T-helper 1 cell treated with Interleukin-12 subunit alpha and Interleukin-12 subunit beta and Interleukin-4 antibody, amounts not matched to agents 30 ng/mL and 1 ng/mL, for 36 hours (primary cell): ENCODE results near the gene RAPGEF4. TPM values are rescaled to one million over a fixed set of nuclear protein-coding genes. Genes with fewer than 3 reads are reported as not detected.

Experiments
- intact Hi-C: fragments of 100-400 bp; cut with micrococcal nuclease; formaldehyde crosslinking; loops from one replicate; pipeline ENCODE4 v1.15.1; 2024
- total RNA-seq: library from RNA; stranded (reverse); gene quantifications from 2 replicates; pipeline ENCODE4 v1.2.3, GENCODE V29; 2022

The RAPGEF4 gene
- total RNA-seq, 1 donor from 2014 or later = 1.0 TPM

DNA sequence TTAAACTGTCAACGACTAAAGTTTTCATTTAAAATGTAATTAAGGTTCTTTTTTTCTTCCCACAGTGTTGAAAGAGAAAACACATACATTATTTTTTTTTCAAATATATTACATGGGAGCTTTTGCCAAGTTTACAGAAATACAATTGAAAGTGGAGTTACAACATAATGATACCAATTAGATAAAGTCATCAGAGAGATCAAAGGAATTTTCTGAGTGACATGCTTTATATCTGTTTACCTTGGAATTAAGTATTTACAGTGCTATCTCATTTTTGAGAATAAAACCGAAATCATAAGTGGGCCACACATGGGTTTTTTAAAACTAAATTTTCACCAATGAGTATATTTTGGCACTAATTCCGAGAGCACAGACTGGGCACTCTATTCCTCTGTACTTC is 165.2 kb downstream of the RAPGEF4 start:
- intact Hi-C loops = no loop called here

DNA sequence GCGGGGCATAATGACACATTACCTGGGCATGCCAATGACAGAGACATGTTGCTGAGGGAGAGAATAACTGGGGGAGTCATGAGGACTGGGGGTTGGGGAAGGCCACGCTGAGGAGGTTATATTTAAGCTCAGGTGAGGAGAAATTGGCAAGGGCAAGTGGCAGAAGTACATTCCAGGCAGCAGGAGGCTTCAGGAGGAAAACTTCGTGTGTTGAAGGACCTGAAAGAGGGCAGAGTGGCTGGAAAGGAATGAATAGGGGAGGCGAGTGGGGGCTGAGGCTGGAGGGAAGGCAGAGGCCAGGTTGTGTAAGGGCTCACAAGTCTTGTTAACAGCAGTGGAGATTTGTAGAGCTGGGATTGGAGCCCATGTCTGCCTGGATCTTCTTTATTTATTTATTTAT is 166.3 kb downstream of the RAPGEF4 start:
- intact Hi-C loops = no loop called here

DNA sequence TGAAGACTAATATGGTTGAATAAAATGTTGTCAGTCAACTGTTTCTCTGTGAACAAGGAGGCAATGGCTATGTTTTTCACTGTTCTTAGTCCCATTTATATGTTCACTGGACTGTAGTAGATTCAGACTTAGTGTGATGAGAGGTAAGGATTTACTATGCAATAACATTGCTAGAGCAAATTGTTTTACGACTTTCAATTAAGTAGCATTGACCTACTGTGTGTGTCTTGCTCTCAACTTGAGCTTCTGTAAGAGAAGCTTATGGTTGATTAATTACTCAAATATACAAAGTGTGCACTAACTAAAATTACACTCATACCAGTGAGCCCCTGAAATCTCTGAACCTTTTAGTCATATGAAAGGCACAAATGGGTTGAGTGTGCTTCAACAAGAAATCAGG is 168.6 kb downstream of the RAPGEF4 start:
- intact Hi-C loops = no loop called here

DNA sequence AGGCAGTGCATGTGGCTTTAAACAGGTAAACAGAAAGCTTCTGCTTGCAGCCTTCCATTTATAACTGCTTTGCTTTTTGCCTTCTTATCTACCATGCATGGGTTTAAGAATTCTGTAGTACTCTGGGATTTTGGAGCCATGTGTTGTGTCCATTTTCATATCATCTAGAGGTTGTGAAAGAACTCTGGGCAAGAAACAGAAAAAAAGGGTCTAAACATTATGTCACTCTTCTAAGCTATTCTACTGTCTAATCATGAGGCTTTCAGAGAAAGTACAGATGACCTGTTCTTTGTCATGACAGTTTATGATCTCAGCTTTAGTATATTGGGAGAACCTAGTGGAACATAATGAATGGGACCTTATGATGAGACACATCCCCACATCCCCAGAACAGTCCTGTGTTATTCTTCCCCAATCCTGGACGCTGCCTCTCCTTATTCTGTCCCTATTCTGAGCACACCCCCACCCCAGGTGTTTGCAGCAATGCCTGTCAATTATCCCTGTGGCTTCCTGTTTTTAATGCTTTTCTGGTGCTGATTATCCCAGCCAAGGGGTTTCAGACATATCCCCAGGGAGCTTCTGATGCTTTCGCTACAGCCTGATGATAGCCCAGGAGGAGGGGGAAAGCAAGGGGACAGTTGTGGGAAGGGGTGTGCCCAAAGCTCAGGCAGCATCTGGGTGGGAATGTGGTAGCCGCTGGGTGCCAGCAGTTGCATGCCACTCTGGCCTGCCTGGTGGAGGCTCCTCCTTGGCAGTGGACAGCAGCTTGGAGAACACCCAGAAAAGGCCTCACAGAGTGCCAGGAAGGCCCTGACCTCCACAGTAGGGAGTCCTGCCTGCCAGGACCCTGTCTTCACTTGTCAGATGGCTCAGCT is 170.5 kb downstream of the RAPGEF4 start:
- intact Hi-C loops = no loop called here

DNA sequence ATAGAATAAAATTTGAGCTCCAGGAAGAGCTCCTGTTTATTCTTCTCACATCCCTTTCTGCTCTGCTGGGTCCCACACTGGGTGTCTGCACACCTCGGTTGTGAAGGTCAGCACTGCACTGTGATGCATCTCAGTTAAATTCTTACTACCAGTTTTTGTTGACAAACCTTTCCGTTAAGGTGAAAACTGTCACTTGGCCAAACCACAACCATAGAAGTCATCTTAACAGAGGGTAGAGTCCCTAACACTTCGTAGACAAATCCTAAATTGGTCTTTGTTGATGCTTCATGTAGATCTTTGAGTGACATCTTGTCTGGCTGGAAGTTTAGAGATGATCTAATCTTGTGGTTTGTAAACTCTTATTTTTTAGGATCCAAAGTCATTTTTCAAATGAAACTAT is 172.6 kb downstream of the RAPGEF4 start:
- intact Hi-C loops = no loop called here

DNA sequence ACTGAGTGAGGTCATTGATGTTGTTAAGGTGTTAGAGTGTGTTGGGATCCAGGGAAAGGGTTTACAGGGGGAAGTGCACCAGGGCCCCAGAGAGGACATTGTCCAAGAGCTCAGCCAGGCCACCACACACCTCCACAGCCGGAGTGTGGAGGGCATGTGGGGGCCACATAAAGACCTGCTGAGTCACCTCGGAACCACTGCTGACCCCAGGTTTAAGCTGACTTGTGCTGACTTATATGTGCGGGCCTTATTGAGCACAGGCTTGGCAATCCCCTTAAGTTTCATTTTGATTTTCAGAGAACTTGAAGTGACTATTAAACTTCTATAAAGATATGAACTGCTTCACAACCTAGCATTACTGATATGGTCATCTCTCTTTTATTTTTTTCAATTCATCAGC is 173.8 kb downstream of the RAPGEF4 start:
- intact Hi-C loops = no loop called here

DNA sequence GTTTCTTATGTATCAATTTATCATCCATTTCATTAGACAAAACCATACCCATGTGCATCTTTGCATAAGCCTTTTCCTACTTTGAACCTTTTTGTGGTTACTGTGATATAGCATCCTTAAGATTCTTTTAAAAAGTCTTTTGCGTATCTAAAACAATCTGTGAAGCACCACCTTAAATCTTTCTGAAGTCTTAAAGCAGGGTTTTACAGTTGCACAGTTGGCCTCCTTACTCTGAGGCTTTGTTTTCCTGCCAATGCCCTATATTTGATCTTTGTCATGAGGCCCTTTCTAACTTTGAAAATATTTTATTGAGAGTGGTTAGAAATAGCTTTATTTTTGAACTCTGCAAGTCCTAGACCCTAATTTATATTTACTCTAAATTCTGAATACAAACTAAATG is 176.6 kb downstream of the RAPGEF4 start:
- intact Hi-C loops = no loop called here

DNA sequence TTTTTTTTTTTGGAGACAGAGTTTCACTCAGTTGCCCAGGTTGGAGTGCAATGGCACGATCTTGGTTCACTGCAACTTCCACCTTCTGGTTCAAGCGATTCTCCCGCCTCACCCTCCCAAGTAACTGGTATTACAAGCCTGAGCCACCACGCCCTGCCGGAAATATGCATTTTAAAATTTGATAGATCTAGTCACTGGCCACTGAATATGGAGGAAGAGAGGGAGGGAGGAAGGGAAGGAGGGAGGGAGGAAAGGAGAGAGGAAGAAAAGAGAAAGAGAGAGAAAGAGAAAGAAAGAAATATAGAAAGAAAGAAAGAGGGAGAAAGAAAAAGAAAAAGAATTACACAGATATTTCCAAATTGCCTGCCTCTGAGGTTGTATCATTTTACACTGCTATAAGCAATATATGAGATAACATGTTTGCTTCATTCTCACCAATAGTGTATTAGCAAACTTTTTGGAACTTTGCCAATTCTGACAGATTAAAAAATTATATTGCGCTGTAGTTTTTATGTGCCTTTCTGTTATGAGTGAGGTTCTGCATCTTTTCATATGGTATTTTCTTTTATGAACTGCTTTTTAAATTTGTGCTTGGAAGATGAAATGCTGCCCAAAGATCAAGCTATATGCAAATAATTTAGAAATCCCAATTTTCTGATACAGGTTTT is 178.8 kb downstream of the RAPGEF4 start:
- intact Hi-C loops = no loop called here

DNA sequence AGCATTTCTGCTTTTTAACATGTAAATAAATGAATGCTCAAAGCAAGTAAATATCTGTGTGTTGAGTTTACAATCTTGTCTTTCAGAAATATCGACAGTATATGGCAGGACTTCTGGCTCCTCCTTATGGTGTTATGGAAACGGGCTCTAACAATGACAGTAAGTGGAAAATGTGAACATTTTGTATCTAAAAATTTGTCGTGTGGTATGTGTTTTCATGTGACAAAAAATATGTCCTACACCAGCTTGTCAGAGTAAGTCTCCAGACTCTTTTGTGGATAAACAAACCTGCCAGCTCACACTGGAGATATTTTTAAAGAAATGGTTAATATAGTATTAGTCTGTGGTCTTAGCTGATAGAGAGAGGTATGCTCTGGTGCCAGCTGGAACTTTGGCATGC is 182.1 kb downstream of the RAPGEF4 start:
- intact Hi-C loops = no loop called here

DNA sequence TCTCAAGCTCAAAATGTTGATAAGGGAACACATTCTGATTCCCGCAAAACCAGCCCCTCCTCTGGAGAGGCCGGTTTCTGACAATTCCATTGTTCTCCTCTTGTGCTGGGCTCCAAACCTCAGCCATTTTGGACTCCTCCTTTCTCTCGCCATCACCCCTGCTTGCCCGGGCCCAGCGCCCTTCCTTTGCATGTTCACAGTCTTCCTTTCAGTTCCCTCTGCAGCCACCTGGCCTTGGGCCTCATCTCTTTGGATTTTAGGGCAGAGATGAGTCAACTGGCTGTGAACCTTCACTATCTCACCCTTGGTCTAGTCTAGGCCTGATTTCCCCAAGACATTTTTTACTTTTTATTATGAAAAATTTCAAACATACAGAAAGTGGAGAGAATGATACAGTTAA is 184.1 kb downstream of the RAPGEF4 start:
- intact Hi-C loops = no loop called here

DNA sequence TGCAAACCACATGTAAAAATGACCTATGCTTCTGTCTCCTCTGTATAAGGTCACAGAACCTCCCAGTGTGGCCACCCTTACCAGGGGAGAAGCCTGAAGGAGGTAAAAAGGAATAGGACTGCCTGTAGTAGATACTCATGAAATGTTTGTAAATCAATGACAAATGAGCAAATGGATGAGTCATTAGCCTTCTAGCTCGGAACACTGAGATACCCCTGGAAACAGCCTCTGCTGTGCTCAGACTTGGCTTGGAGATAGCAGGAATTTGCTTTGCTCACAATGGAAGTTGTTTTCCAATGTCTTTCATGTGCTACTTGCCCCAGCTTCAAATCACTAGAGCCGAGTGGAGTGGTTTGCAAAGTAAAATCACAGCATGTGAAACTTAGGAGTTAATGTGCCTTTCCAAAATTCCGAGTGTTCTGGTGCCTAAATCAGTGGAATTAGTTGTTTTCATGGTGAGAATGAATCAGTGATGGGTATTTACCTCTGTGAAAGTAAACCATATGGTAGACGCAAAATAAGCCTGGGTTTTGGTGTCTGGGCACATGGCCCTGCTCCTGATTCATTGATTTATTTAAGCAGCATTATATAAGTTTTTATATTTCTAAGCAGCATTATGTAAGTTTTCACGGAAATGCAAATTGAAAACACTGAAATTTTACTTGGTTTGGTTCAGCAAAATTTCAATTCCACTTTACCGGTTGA is 186.0 kb downstream of the RAPGEF4 start:
- intact Hi-C loops = no loop called here

DNA sequence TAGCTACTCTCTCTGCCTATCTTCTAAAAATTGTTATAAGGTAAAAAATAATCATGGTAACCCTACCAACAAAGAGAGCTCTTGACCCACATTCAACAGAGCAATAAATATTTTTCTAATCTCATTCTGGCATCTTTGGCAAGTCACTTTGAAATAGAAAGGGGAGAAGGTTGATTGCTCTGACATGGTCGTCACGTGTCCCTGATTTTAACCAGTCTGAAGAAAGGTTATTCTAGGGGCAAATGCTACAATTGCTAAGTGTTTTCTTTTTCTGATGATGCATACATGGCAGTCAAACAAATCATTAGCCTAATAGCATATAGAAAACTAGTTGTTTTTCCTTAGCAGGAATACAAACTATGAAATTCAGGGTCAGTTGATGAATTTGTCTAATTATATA is 186.7 kb downstream of the RAPGEF4 start:
- intact Hi-C loops = no loop called here

DNA sequence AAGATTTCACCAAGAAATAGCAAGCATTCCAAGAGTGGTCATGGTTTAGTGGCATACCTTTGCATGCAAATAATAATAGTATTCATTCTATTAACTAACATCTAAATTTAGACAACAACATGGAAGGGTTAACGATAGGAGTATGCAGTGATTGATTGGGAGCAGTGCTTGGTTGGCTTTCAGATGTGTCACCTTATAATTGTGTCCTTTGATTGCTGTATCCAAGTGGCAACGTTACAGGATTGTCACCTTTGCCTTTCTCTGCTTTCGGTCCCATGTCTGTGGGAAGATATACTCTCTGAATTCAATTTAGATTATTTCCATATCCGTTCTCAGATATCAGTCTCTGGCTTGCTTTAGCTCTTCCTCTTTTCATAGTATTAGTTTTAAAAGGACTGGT is 187.2 kb downstream of the RAPGEF4 start:
- intact Hi-C loops = no loop called here

DNA sequence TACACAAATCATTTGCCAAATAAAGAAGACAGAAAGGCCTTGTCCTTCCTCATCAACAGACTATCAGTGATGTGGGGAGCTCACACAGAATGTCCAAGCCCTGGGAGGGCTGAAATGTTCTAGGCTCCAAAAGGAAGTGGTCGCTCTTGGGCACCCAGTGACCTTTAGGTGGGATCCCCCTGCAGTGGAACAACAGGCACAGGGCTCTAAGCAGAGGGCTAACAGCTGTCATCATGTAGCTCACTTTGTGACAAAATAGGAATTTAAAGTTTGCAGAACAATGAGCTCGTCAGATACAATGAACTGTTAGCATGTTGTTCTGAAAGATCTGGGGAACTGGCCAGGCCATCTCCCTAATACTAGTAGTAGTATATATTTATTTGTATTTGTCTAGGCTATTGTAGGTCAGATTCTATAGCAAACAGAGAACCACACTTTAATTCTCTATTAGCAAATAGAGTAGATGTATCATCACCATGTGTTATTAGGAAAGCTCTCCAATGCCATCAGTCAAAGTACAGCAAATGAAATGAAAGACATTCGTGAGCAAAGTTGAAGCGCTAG is 188.5 kb downstream of the RAPGEF4 start:
- intact Hi-C loops = no loop called here

DNA sequence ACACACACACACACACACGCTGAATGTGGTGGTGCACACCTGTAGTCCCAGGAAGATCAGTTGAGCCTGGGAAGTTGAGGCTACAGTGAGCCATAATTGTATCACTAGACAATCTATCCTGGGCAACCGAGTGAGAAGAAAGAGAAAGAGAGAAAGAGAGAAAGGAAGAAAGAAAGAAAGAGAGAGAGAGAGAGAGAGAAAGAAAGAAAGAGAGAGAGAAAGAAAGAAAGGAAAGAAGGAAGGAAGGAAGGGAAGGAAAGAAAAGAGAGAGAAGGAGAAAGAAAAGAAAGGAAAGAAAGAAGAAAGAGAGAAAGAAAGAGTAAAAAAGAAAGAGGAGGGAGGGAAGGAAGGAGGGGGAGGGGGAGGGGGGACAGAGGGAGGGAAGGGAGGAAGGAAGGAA is 190.0 kb downstream of the RAPGEF4 start:
- intact Hi-C loops = no loop called here

DNA sequence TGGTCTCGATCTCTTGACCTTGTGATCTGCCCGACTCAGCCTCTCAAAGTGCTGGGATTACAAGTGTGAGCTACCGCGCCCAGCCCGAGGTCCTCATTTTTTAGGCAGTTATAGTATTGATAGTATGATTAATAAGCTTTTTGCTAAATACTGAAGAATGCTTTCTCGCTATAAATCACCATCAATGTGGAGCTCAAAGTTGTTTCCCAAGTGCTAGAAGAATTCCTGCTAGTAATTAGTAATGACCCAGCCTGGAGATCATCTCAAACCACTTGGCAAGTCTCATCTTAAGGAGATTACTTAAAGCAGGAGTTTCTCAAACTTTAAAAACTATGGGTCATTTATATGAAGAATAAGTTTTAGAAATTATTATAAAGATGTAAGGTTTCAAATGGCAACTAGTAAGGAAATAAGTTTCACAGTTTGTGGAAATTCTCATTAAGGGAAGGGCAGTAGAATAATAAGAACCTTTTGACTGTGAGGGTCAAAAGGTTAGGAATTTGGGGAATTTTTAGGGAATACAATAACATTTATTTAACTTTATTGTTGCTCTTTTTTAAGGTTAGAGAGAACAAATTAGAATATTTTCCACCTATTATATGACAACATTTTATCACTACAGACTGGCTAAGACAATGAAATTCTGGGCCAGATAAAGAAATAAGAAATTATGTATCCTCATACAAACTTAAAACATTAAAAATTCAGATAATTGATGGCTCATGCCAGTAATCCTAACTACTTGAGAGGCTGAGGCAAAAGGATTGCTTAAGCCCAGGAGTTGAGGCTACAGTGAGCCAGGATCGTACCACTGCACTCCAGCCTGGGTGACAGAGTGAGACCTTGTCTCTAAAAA is 191.4 kb downstream of the RAPGEF4 start:
- intact Hi-C loops = no loop called here

DNA sequence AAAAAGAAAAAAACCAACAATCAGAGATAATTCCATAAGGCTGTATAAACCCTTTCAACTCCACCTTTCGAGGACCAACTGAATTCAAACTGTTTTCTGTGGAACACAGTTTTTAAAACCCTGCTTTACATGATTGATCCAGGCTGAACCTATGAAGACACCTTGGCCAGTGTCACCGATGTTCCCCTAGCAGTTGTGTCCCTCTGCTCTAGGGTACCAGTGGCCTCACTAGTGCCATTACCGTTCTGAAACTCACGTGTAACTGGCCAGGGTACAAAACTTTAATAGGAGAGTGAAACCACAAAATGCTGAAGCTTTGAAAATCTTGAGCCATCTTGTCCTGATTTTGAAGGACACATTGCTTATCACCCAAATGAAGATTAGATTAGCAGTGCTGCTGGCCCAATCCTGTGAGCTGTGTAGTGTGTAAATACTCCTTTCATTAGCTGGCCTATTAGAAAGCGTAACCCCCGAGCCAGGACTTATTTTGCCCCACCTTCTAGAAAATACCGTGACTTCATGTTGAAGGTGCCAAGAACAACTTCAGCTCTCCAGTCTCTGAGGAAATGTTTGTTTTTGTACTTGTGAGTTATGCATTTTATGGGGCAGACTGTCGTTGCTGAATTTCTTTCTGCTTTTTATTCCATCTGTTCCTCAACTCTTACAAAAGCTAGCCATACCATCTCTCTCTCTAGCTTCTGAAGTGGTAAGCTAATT is 192.2 kb downstream of the RAPGEF4 start:
- intact Hi-C loops = no loop called here

DNA sequence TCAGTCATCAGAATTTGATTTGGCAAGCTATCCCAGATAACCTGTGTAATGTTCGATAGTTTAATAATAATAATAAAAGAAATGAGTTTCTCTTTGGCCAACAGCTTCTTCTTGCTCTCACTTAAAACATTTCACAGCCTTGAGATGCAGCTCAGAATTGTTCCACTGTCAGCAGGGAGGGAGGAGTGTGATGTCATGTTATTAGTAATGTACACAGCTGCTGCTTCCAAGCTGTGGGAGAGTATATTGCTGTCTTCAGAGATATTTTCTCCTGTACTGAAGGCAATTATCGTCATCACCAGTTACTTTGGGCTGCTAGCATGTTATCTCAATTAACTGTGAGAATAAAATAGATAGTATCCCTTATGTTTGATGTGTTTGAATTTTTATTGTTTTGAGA is 193.1 kb downstream of the RAPGEF4 start:
- intact Hi-C loops = no loop called here

DNA sequence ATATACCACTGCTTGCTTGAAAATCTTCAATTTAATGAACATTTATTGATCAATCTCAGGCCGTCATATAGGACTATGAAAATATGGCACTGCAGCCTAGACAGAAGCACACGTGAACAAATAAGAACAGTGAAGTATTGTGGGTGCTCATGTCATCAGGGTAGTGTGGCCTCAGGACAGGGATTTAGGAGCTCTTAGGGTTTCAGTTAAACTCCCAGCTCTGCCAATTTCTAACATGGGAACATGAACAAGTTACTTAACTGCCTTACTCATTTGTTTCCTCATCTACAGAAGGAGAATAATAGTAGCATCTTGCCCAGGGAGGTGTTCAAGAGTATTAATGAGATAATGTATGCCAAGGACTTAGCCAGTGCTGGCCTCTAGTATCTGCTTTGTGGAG is 194.0 kb downstream of the RAPGEF4 start:
- intact Hi-C loops = loop anchor here (5.0 kb wide), 1 partner anchor 757 kb away; no protein-coding TSS in a partner anchor

DNA sequence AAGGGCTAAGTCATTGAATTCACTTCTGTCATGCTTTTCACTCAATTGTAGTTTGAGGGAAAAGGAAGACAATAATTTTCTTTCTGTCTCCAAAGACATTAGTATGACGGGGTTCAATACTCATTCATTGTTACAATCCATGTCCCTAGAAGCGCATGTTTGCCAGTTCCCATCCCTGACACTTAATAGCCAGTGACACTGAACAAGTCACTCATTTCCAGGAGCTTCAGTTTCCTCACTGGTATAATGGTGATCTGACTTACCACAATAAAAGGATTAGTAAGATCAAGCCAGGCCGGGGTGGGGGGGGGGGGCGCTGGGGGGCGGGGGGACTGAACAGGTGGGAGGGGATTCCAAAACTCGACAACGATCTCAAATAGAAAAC is 195.2 kb downstream of the RAPGEF4 start:
- intact Hi-C loops = loop anchor here (5.0 kb wide), 1 partner anchor 759 kb away; no protein-coding TSS in a partner anchor
